ENCODE data around the gene ESD.

The ESD gene

DNA sequence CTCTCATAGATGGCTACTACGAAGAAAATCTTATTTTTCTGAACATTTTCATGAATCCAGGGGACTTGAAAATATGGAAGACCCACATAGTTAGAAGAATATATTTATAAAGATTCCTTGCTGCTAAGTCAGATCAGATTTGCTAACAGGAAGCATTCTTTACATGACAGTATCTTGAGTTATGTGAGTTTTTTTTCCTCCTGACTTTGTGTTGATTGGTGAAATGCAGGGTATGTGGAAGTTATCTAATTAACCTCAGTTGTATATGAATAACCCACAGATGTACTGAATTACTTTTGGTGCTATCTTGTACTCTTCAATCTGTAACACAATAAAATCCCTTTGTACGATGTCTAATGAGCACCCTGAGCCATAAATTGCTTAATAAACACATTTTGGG lies 53.8 kb downstream of the ESD start:
- DNase-seq: no peak

GRCh38 chr13:46739447-46740098 lies 57.4 kb downstream of the ESD start:
- no peak for DNase-seq

- DNase-seq: no peak
Observed at GRCh38 chr13:46738766-46739165, 58.2 kb downstream of the ESD start.

GRCh38 chr13:46738055-46738454 lies 58.9 kb downstream of the ESD start:
- no peak for DNase-seq

GRCh38 chr13:46736541-46737310 lies 60.2 kb downstream of the ESD start:
- DNase-seq: no peak

DNA sequence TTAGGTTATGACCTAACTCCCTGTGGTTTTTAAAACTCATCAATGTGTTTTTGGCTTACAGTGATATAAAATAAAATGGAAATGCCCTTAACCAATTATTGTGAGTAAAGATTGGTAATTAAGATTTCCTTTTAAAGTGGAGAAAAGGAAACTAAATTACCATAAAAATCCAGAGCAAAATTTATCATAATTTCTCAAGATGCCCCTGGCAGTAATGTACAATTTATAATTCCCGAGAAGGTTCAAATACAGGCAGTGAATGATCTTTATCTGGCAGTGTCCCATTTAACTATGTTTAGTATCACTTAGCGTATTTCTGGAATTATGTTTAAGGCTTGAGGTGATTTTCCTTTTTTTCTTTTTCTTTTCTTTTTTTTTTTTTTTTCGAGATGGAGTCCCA lies 61.5 kb downstream of the ESD start:
- no peak for DNase-seq

DNA sequence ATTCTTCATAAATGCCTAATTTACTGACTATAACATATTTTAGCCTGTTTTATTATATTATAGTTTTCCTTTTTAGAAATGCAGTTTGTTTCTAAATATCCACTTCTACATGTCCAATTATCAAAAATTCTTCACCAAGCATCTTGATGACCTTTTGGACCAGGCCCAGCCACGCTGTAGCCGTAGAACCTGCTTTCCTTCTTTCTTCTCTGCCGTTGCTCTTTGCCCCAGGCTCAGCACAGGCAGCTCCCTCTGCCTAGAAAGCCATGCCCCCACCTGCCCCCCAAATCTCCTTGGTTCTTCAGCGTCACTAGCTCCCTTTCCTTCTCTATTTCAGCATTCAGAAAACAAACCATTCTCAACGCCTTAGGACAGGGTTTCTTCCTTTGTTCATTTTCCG lies 65.4 kb downstream of the ESD start:
- DNase-seq: no peak

DNA sequence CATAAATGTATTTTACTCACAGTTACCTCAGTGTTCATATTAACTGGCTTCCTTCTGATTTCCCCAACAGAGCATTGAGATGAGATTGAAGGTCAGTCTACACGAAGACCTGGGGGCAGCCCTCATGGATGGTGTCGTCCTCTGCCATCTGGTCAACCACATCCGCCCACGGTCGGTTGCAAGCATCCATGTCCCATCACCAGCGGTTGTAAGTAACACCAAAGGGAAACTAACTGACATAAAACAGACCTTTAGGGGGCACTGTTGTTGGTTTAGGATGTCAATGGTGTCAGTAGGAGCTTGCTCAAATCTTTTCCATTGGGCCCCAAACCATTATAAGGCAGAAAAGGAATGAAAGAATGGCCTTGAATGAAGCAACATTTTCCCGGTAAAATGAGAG lies 68.2 kb downstream of the ESD start:
- no peak for DNase-seq

DNA sequence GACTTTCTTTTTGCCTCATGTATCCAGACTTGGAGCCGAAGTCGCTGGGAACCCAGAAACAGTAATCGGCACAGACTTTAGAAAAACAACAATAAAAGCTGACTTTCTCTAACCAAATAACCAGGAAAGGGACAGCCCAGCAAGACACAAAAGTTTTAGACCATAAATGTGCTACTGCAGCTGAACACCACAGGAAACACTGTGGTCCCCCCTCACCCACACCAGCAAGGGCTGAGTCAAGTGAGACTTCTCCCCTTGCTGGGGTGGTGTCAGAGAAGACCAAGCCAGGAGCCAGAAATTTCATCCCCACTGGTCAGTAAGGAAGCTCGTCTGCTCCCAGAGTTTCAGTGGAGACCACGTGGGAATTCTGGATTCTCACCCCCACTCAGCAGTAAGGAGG lies 70.6 kb downstream of the ESD start:
- no peak for DNase-seq
